ENCODE data around the gene CLASP1.

GRCh38 chr2:121442889-121443288 lies 206.4 kb downstream of the CLASP1 start:
- no peak for TF ChIP-seq EZH2 (IDR thresholded peaks at IDR 0.05; ENCODE audit: insufficient read depth, poor library complexity, severe bottlenecking)
- no peak for TF ChIP-seq EZH2phosphoT487 (IDR thresholded peaks at IDR 0.05; ENCODE audit: insufficient read depth, low read depth)

Data from GM23248 (cell line).